ENCODE results near the gene RAB2B.
"Not testable (repeated sequence)": the region's sequence is repeated elsewhere in the genome, so short reads cannot be mapped to it uniquely, and the experiment has no call there.

The RAB2B gene

GRCh38 chr14:21486640-21487087 is 9.9 kb upstream of the RAB2B start:
- no peak for DNase-seq (ENCODE audit: low spot score)

GRCh38 chr14:21476523-21476924 is 235 bp downstream of the RAB2B start:
- DNase-seq (ENCODE audit: low spot score) = no peak

- no peak for DNase-seq (ENCODE audit: low spot score)
Measured at GRCh38 chr14:21475767-21476522, 814 bp downstream of the RAB2B start.

GRCh38 chr14:21467616-21468015 is 9.1 kb downstream of the RAB2B start:
- no peak for DNase-seq (ENCODE audit: low spot score)

GRCh38 chr14:21455912-21456667 is 20.7 kb downstream of the RAB2B start, which contains the start of gene CHD8:
TSS of gene CHD8 (minus strand) at chr14:21456123. CDS start at chr14:21431643, 24,480 bp downstream.
- peak; percentile 99 for DNase-seq (ENCODE audit: low spot score)

- DNase-seq (ENCODE audit: low spot score) = no peak
Measured at GRCh38 chr14:21455592-21455911, 21.2 kb downstream of the RAB2B start.

GRCh38 chr14:21454843-21455544 is 21.8 kb downstream of the RAB2B start:
- no peak for DNase-seq (ENCODE audit: low spot score)

- no peak for DNase-seq (ENCODE audit: low spot score)
Measured at GRCh38 chr14:21449899-21450216, 26.9 kb downstream of the RAB2B start.

- DNase-seq (ENCODE audit: low spot score) = not testable (repeated sequence)
Measured at GRCh38 chr14:21442657-21443056, 34.1 kb downstream of the RAB2B start.

- no peak for DNase-seq (ENCODE audit: low spot score)
Measured at GRCh38 chr14:21440859-21441258, 35.9 kb downstream of the RAB2B start.

- peak; percentile 97 for DNase-seq (ENCODE audit: low spot score)
Measured at GRCh38 chr14:21437063-21437901, 39.5 kb downstream of the RAB2B start.

- DNase-seq (ENCODE audit: low spot score) = no peak
Measured at GRCh38 chr14:21436567-21437062, 40.1 kb downstream of the RAB2B start.

- no peak for DNase-seq (ENCODE audit: low spot score)
Measured at GRCh38 chr14:21431126-21431525, 45.6 kb downstream of the RAB2B start.

GRCh38 chr14:21428930-21429329 is 47.8 kb downstream of the RAB2B start:
- DNase-seq (ENCODE audit: low spot score) = no peak

- DNase-seq (ENCODE audit: low spot score) = no peak
Measured at GRCh38 chr14:21426692-21427091, 50.1 kb downstream of the RAB2B start.

- no peak for DNase-seq (ENCODE audit: low spot score)
Measured at GRCh38 chr14:21419528-21419927, 57.2 kb downstream of the RAB2B start.

GRCh38 chr14:21415329-21415728 is 61.4 kb downstream of the RAB2B start:
- no peak for DNase-seq (ENCODE audit: low spot score)

GRCh38 chr14:21414137-21414631 is 62.6 kb downstream of the RAB2B start:
- no peak for DNase-seq (ENCODE audit: low spot score)

Data from SW480 (cell line).